H1 (cell line): Measurements from ENCODE around the gene CDADC1. TPM values are rescaled to one million over a fixed set of nuclear protein-coding genes. Genes with fewer than 3 reads are reported as not detected.

Experiments used
- CTCF ChIA-PET: fragments of 300-600 bp; sonication (Branson Sonifier 250); formaldehyde crosslinking; loops from one replicate; lab custom pipeline; 2021; ENCODE audit not compliant: partially characterized antibody; lab: Charles Lee
- POLR2A ChIA-PET: fragments of 300-600 bp; sonication (Branson Sonifier 250); formaldehyde crosslinking; loops from one replicate; lab custom pipeline; 2021; ENCODE audit warnings: inconsistent platforms; ENCODE audit not compliant: partially characterized antibody; lab: Charles Lee
- DNase-seq, 2 experiments: peaks; one replicate each; pipeline versions ENCODE4 v3.0.0 to v3.0.0-alpha.2; 2010 to 2022; ENCODE audit warnings: low spot score in 2 of 2, low read depth in 1 of 2, mixed read lengths in 1 of 2
- FAIRE-seq: peaks from 2 replicates; lab custom pipeline; 2011; peaks lifted over from hg19 to GRCh38; lab: Jason Lieb, UNC
- H2AFZ ChIP-seq: 2 replicates; pipeline ENCODE4 v1.8.1; 2012; ENCODE audit warnings: low read length, inconsistent platforms
- H2AK5ac ChIP-seq: 2 replicates; pipeline ENCODE4 v1.6.1; 2013; ENCODE audit warnings: low read depth, low read length
- H2BK120ac ChIP-seq: replicated peaks from 2 replicates; pipeline ENCODE3; 2013; ENCODE audit warnings: low read depth, low read length, inconsistent platforms
- H2BK12ac ChIP-seq: 2 replicates; pipeline ENCODE4 v1.6.1; 2013; ENCODE audit warnings: low read depth, low read length
- H2BK15ac ChIP-seq: 2 replicates; pipeline ENCODE4 v1.6.1; 2013; ENCODE audit warnings: low read length
- H2BK20ac ChIP-seq: 2 replicates; pipeline ENCODE4 v1.6.1; 2013; ENCODE audit warnings: low read length
- H2BK5ac ChIP-seq: 2 replicates; pipeline ENCODE4 v1.6.1; 2013; ENCODE audit warnings: low read depth, low read length
- H3K14ac ChIP-seq: 2 replicates; pipeline ENCODE4 v1.6.1; 2013; ENCODE audit warnings: inconsistent platforms; ENCODE audit not compliant: insufficient read length
- H3K18ac ChIP-seq: 2 replicates; pipeline ENCODE4 v1.6.1; 2013; ENCODE audit warnings: low read length; ENCODE audit errors: extremely low read depth
- H3K23ac ChIP-seq: 2 replicates; pipeline ENCODE4 v1.6.1; 2013; ENCODE audit warnings: inconsistent platforms; ENCODE audit not compliant: insufficient read length
- H3K23me2 ChIP-seq: 2 replicates; pipeline ENCODE4 v1.6.1; 2013; ENCODE audit warnings: low read depth, low read length
- H3K27ac ChIP-seq: 2 replicates; pipeline ENCODE4 v1.6.1; 2011; ENCODE audit warnings: low read depth, low read length, inconsistent platforms
- H3K27me3 ChIP-seq, 4 experiments: replicated peaks in 1 of 4; 1 replicate in 1 of 4; 2 replicates in 3 of 4; pipeline versions ENCODE4 v1.6.1 to v1.8.1; 2011 to 2013; ENCODE audit warnings: low read length in 3 of 4, mild to moderate bottlenecking in 3 of 4, inconsistent platforms in 2 of 4, mixed read lengths in 2 of 4, moderate library complexity in 1 of 4; ENCODE audit not compliant: control insufficient read depth in 3 of 4, insufficient read depth in 3 of 4; ENCODE audit errors: extremely low read depth in 1 of 4
- H3K36me3 ChIP-seq, 4 experiments: 2 replicates each; pipeline versions ENCODE4 v1.6.1 to v1.8.1; 2011 to 2013; ENCODE audit warnings: mild to moderate bottlenecking in 4 of 4, low read length in 3 of 4, moderate library complexity in 2 of 4, control low read depth in 1 of 4, inconsistent platforms in 1 of 4; ENCODE audit not compliant: insufficient read depth in 4 of 4, control insufficient read depth in 2 of 4
- H3K4ac ChIP-seq: replicated peaks from 2 replicates; pipeline ENCODE3; 2013; ENCODE audit warnings: low read length, low read depth, mixed read lengths, inconsistent platforms; ENCODE audit not compliant: insufficient read length
- H3K4me1 ChIP-seq, 4 experiments: replicated peaks in 1 of 4; 1 replicate in 1 of 4; 2 replicates in 3 of 4; pipeline versions ENCODE4 v1.6.1 to v1.8.1; 2011 to 2013; ENCODE audit warnings: low read length in 3 of 4, inconsistent platforms in 2 of 4, mixed read lengths in 1 of 4; ENCODE audit not compliant: insufficient read depth in 4 of 4, control insufficient read depth in 3 of 4
- H3K4me2 ChIP-seq, 2 experiments: 2 replicates each; pipeline versions ENCODE4 v1.6.1 to v1.8.1; 2011 to 2013; ENCODE audit warnings: low read depth in 2 of 2, low read length in 2 of 2, control low read depth in 1 of 2, inconsistent platforms in 1 of 2, mild to moderate bottlenecking in 1 of 2; ENCODE audit not compliant: insufficient read depth in 1 of 2
- H3K4me3 ChIP-seq, 4 experiments: fragments of 200-600, 300-600 bp in 1 of 4; sonication (generic), shearing (Covaris generic), sonication (Bioruptor Twin) in 1 of 4; 2 replicates each; pipeline versions ENCODE4 v1.5.1 to v1.8.1; 2011 to 2016; ENCODE audit warnings: low read length in 4 of 4, low read depth in 3 of 4, control low read depth in 2 of 4, inconsistent platforms in 2 of 4, mild to moderate bottlenecking in 2 of 4, mixed read lengths in 1 of 4, moderate library complexity in 1 of 4; ENCODE audit not compliant: insufficient read depth in 2 of 4; ENCODE audit errors: extremely low read depth in 1 of 4
- H3K56ac ChIP-seq: replicated peaks from 2 replicates; pipeline ENCODE3; 2013; ENCODE audit warnings: low read depth, mild to moderate bottlenecking, mixed read lengths, low read length, inconsistent platforms; ENCODE audit not compliant: insufficient read length
- H3K79me1 ChIP-seq: 2 replicates; pipeline ENCODE4 v1.6.1; 2013; ENCODE audit warnings: low read depth, low read length, control low read depth
- H3K79me2 ChIP-seq, 2 experiments: 2 replicates each; pipeline versions ENCODE4 v1.6.1 to v1.8.1; 2012 to 2013; ENCODE audit warnings: low read length in 2 of 2, mild to moderate bottlenecking in 2 of 2, inconsistent platforms in 1 of 2; ENCODE audit not compliant: insufficient read depth in 2 of 2, control insufficient read depth in 1 of 2
- H3K9ac ChIP-seq, 4 experiments: replicated peaks in 1 of 4; 1 replicate in 1 of 4; 2 replicates in 3 of 4; pipeline versions ENCODE4 v1.6.1 to v1.8.1; 2011 to 2013; ENCODE audit warnings: low read depth in 3 of 4, low read length in 3 of 4, control low read depth in 2 of 4, mild to moderate bottlenecking in 2 of 4, moderate library complexity in 2 of 4, inconsistent platforms in 1 of 4; ENCODE audit errors: extremely low read depth in 1 of 4
- H3K9me3 ChIP-seq, 2 experiments: 2 replicates each; pipeline versions ENCODE4 v1.6.1 to v1.8.1; 2012 to 2013; ENCODE audit warnings: mild to moderate bottlenecking in 2 of 2, moderate library complexity in 2 of 2, control low read depth in 1 of 2, inconsistent platforms in 1 of 2, low read depth in 1 of 2, low read length in 1 of 2, mixed read lengths in 1 of 2; ENCODE audit not compliant: insufficient read depth in 2 of 2
- H4K20me1 ChIP-seq, 2 experiments: replicated peaks in 1 of 2; 2 replicates each; pipeline versions ENCODE3 to v1.8.1; 2011 to 2013; ENCODE audit warnings: inconsistent platforms in 2 of 2, low read length in 2 of 2, mild to moderate bottlenecking in 1 of 2; ENCODE audit not compliant: insufficient read depth in 2 of 2, control insufficient read depth in 1 of 2
- H4K5ac ChIP-seq: 2 replicates; pipeline ENCODE4 v1.6.1; 2013; ENCODE audit warnings: low read length, low read depth, mixed read lengths, inconsistent platforms; ENCODE audit not compliant: insufficient read length
- H4K8ac ChIP-seq: 2 replicates; pipeline ENCODE4 v1.8.0; 2013; ENCODE audit warnings: mild to moderate bottlenecking, moderate library complexity, low read length, inconsistent platforms; ENCODE audit not compliant: insufficient read depth; ENCODE audit errors: extremely low read depth
- H4K91ac ChIP-seq: replicated peaks from 2 replicates; pipeline ENCODE3; 2013; ENCODE audit warnings: low read length, mixed read lengths, inconsistent platforms; ENCODE audit not compliant: insufficient read length
- GTF2F1 ChIP-seq: IDR thresholded peaks from 2 replicates; pipeline ENCODE4 v1.6.1; 2012; ENCODE audit warnings: low read depth, low read length, improper control_type of control experiment, borderline replicate concordance
- WGBS, 2 experiments: shearing (Covaris generic) in 1 of 2; methylation state at CpG; one replicate each; pipeline versions ENCODE4 v1.1.6 to v1.1.7; 2013 to 2015; ENCODE audit warnings: low lambda C conversion rate in 2 of 2, mixed read lengths in 2 of 2, inconsistent platforms in 1 of 2, low coverage in 1 of 2, missing lambda C conversion rate in 1 of 2; ENCODE audit not compliant: insufficient replicate concordance in 2 of 2, insufficient coverage in 1 of 2, insufficient read length in 1 of 2; ENCODE audit errors: extremely low coverage in 1 of 2, missing lambda C conversion rate in 1 of 2; 5-methylcytosine and 5-hydroxymethylcytosine counted together
- polyA plus RNA-seq, 7 experiments: library from polyadenylated mRNA; depleted of rRNA in 3 of 7; stranded (reverse) in 5 of 7; unstranded in 2 of 7; fragments of >200 nt in 5 of 7; fragments of 200-250 nt in 2 of 7; gene quantifications; 1 replicate in 5 of 7; 2 replicates in 1 of 7; 4 replicates in 1 of 7; pipeline versions ENCODE4 v1.2.1 to v1.2.3, GENCODE V29; 2011 to 2013; ENCODE audit warnings: missing spikeins in 2 of 7, mixed read lengths in 2 of 7
- total RNA-seq: library from RNA; stranded (reverse); fragmentation: NEBNext Ultra II Directional; extraction: Animal tissue kit (Norgen Biotek cat#: 25700); gene quantifications from 2 replicates; pipeline ENCODE4 v1.2.1, GENCODE V29; 2021

The CDADC1 gene
- total and polyA plus RNA-seq, 2 of the 8 experiments (the other 6 are each of a cell fraction or from before 2014, with no cell fraction given): 0.98 to 2.7 TPM

DNA sequence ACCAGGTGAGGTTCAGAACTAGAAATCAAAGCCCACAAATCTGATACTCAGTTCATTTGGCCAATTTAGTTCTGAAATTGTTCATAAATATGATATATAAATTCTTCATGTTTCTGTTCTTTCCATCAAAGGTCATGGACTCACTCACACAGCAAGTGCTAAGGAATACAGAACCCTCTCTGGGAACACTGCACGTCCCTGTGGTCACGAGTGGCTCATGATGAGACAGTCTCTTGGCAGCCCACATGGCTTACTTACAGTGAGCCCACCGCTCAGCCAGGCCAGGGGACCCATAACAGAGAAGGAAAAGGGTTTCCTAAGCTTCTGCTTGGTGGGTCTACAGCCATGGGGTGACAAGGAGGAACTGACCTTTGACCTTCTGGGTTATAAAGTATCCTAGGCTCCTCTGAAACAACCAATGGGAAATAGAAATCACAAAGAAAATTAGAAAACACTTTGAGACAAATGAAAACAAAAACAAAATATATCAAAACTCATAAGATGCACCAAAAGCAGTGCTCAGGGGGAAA, 67.4 kb downstream of the CDADC1 start:
- Histone ChIP-seq H2BK15ac (no peak overlapping the region), H2AFZ (no peak overlapping the region), H3K18ac (no peak overlapping the region), H2BK5ac (no peak overlapping the region), H3K14ac (no peak overlapping the region), H3K23me2 (no peaks in the 10 kb centered on the region), H4K91ac (no peak overlapping the region), H3K4me3 (no peak overlapping the region), H3K27me3 (no peaks in the 10 kb centered on the region), H3K4ac (no peak overlapping the region), H3K9me3 (no peaks in the 10 kb centered on the region), H3K36me3 (no peaks in the 10 kb centered on the region), H3K27ac (no peak overlapping the region), H3K56ac (no peak overlapping the region), H3K9ac (no peak overlapping the region), H2BK12ac (no peak overlapping the region), H2BK120ac (no peak overlapping the region), H3K4me1 (no peaks in the 10 kb centered on the region), H2BK20ac (no peak overlapping the region), H4K8ac (no peak overlapping the region), H3K4me2 (no peak overlapping the region), H4K5ac (no peak overlapping the region), H3K79me2 (no peaks in the 10 kb centered on the region), H4K20me1 (no peaks in the 10 kb centered on the region), H3K79me1 (no peaks in the 10 kb centered on the region), H3K23ac (no peak overlapping the region), H2AK5ac (no peak overlapping the region)
- FAIRE-seq (no peak), DNase-seq (no peak)
- TF ChIP-seq GTF2F1: no peak
- WGBS, 2 experiments: 92% methylated on average over 3 of the region's 3 CpGs; no CpG with 5 or more reads in 1 of the 2 experiments
- ChIA-PET POLR2A (interaction anchor here (1.0 kb wide), 1 partner anchor 126 kb away, joined by 3 read pairs; no protein-coding TSS in a partner anchor), CTCF (interaction anchor here (1.1 to 1.2 kb wide), 3 partner anchors 9 to 26 kb away, joined by 3 read pairs; no protein-coding TSS in a partner anchor)
